IgD-negative memory B cell (primary cell): ENCODE results near the gene MEG3. TPM values are rescaled to one million over a fixed set of nuclear protein-coding genes. Genes with fewer than 3 reads are reported as not detected.

Experiments
- H3K27ac Mint-ChIP-seq, 3 donors: one replicate each; pipeline ENCODE4 v1.8.0; 2020 to 2022; ENCODE audit warnings: mild to moderate bottlenecking in 3 of 3, mixed read lengths in 3 of 3, moderate library complexity in 1 of 3
- H3K27me3 Mint-ChIP-seq: one replicate; pipeline ENCODE4 v1.8.0; 2021; ENCODE audit warnings: mixed read lengths
- H3K36me3 Mint-ChIP-seq: one replicate; pipeline ENCODE4 v1.8.0; 2020; ENCODE audit warnings: mild to moderate bottlenecking, mixed read lengths
- H3K4me1 Mint-ChIP-seq, 3 donors: one replicate each; pipeline ENCODE4 v1.8.0; 2020 to 2022; ENCODE audit warnings: mixed read lengths in 3 of 3, mild to moderate bottlenecking in 1 of 3
- H3K4me3 Mint-ChIP-seq, 4 donors: one replicate each; pipeline ENCODE4 v1.8.0; 2020 to 2022; ENCODE audit warnings: mild to moderate bottlenecking in 4 of 4, mixed read lengths in 4 of 4, moderate library complexity in 3 of 4
- H3K9me3 Mint-ChIP-seq, 3 donors: one replicate each; pipeline ENCODE4 v1.8.0; 2020 to 2021; ENCODE audit warnings: mixed read lengths in 3 of 3, mild to moderate bottlenecking in 1 of 3
- polyA plus RNA-seq: library from polyadenylated mRNA; unstranded; fragments of 300-500 nt; fragmentation: Illumina TruSeq; gene quantifications from one replicate; pipeline ENCODE4 v1.2.3, GENCODE V29; 2021

Gene MEG3
- polyA plus RNA-seq, 1 donor from 2014 or later: not detected

DNA sequence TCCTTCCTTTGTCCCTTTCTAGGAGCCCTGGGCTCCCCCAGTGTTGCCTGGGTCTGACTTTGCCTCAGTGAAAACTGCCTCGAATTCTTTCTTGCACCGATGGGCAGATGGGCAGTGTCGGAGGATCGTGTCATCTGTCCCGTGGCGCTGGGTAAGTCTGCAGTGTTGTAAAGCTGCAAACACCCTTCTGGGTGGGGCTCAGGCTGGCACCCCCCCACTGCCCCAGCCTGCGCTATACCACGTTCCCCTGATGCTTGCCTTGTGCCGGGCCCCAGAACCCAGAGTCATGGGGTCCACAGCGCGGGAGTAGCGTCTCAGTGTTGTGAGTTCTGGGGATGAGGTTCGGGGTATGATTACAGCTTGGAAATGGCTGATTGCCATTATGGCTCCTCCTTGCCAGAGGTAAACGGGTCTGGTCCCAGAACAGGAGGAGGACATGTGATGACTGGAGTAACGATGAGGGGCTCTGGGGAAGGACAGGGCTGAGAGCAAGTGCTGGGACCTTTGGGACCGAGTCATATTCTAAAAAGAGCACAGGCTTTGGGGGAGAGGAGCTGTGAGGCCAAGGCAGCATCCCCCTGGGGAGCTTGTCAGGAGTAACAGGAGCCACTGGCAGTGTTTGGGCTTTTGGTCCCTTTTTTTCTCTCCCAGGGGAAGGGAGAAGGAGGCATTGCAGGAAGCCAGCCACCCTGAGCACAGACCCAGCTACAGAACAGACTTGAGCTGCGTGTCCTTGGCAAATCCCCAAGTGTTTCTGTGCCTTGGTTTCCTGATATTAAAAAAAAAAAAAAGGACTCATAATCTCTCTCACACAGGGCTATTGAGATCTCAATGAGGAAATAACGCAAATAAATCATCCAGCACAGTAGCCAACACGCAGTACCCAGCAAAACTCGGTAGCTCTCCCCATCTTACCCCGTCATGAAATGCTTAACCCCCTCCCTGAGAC is 73.3 kb downstream of the MEG3 start:
- no peak overlapping the region for H3K27ac Mint-ChIP-seq
- peaks cover 0 to 2% (median 0%) of the 10 kb centered on the region in 3 donors for H3K9me3 Mint-ChIP-seq

GRCh38 chr14:100899884-100900771 is 74.2 kb downstream of the MEG3 start:
- Mint-ChIP-seq H3K27me3 (peaks cover 42% of the 10 kb centered on the region), H3K4me3 (no peak overlapping the region), H3K4me1 (no peaks in the 10 kb centered on the region), H3K27ac (no peak overlapping the region), H3K9me3 (peaks cover 0 to 2% (median 0%) of the 10 kb centered on the region in 3 donors), H3K36me3 (no peaks in the 10 kb centered on the region)

More for the DNA sequence above, 73.3 kb downstream of the MEG3 start:
- H3K27me3 Mint-ChIP-seq: peaks cover 38% of the 10 kb centered on the region
- H3K4me3 Mint-ChIP-seq: no peak overlapping the region
- H3K36me3 Mint-ChIP-seq: no peaks in the 10 kb centered on the region
- no peaks in the 10 kb centered on the region for H3K4me1 Mint-ChIP-seq

- H3K27me3 Mint-ChIP-seq: peaks cover 39% of the 10 kb centered on the region
- no peaks in the 10 kb centered on the region for H3K9me3 Mint-ChIP-seq
- no peaks in the 10 kb centered on the region for H3K36me3 Mint-ChIP-seq
- H3K4me1 Mint-ChIP-seq: no peaks in the 10 kb centered on the region
- H3K4me3 Mint-ChIP-seq: no peak overlapping the region
- H3K27ac Mint-ChIP-seq: no peak overlapping the region
Observed at GRCh38 chr14:100900837-100901390, 75.0 kb downstream of the MEG3 start.

GRCh38 chr14:100901391-100902183 is 75.7 kb downstream of the MEG3 start:
- peaks cover 39% of the 10 kb centered on the region for H3K27me3 Mint-ChIP-seq
- H3K9me3 Mint-ChIP-seq: no peaks in the 10 kb centered on the region
- peak overlapping the region in 1 of 4 donors; percentile 34 for H3K4me3 Mint-ChIP-seq
- H3K27ac Mint-ChIP-seq: no peak overlapping the region
- H3K4me1 Mint-ChIP-seq: no peaks in the 10 kb centered on the region
- no peaks in the 10 kb centered on the region for H3K36me3 Mint-ChIP-seq

- Mint-ChIP-seq H3K4me1 (no peaks in the 10 kb centered on the region), H3K4me3 (peak overlapping the region in 1 of 4 donors; percentile 34), H3K36me3 (no peaks in the 10 kb centered on the region), H3K27ac (no peak overlapping the region), H3K27me3 (peaks cover 37% of the 10 kb centered on the region), H3K9me3 (no peaks in the 10 kb centered on the region)
Observed at GRCh38 chr14:100902295-100903133, 76.6 kb downstream of the MEG3 start.

GRCh38 chr14:100903134-100903468 is 77.2 kb downstream of the MEG3 start:
- Mint-ChIP-seq H3K4me3 (no peak overlapping the region), H3K4me1 (no peaks in the 10 kb centered on the region), H3K36me3 (no peaks in the 10 kb centered on the region), H3K9me3 (no peaks in the 10 kb centered on the region), H3K27ac (no peak overlapping the region), H3K27me3 (peaks cover 37% of the 10 kb centered on the region)

DNA sequence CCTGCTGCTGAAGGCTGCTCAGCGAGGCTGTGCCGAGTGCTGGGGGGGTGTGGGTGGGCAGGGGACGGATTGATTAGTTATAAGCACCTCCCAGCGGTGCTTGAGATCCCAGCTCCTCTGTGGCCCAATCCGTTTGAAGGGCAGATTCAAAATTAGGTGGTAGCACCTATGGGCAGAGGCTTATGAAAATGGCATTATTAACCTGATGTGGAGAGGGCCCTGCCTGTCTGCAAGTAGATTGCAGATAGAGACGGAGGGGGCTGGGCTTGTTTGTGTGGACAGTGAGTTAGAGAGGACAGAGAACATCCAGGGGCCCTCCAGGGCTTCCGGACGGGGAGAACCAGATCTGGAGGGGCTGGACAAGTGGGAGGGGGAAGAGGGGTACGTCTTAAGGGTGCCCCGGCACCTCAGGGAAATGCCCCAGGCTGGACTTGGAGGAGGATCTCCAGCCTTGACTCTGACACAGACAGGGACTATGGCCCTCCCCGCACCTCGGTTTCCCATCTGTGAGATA is 77.8 kb downstream of the MEG3 start, which contains the start of gene RTL1:
RTL1 (minus strand) TSS at position 51 of the 514 bp plus-strand sequence. CDS start 18,934 bp downstream, outside the sequence.
- Mint-ChIP-seq H3K27ac (no peak within 1 kb of the TSS), H3K4me1 (no peaks in the 10 kb centered on the region), H3K4me3 (no peak within 1 kb of the TSS), H3K36me3 (no peaks in the 10 kb centered on the region), H3K9me3 (no peaks in the 10 kb centered on the region), H3K27me3 (peaks cover 36% of the 10 kb centered on the region)

- H3K36me3 Mint-ChIP-seq: no peaks in the 10 kb centered on the region
- H3K4me3 Mint-ChIP-seq: no peak overlapping the region
- peaks cover 30% of the 10 kb centered on the region for H3K27me3 Mint-ChIP-seq
Observed at GRCh38 chr14:100904307-100905087, 78.6 kb downstream of the MEG3 start.

GRCh38 chr14:100905166-100905565 is 79.2 kb downstream of the MEG3 start:
- H3K27me3 Mint-ChIP-seq: peaks cover 24% of the 10 kb centered on the region
- H3K4me3 Mint-ChIP-seq: no peak overlapping the region
- H3K27ac Mint-ChIP-seq: no peak overlapping the region
- no peaks in the 10 kb centered on the region for H3K9me3 Mint-ChIP-seq
- no peaks in the 10 kb centered on the region for H3K4me1 Mint-ChIP-seq
- H3K36me3 Mint-ChIP-seq: no peaks in the 10 kb centered on the region

More at GRCh38 chr14:100904307-100905087, 78.6 kb downstream of the MEG3 start:
- Mint-ChIP-seq H3K9me3 (no peaks in the 10 kb centered on the region), H3K27ac (no peak overlapping the region), H3K4me1 (no peaks in the 10 kb centered on the region)

- H3K9me3 Mint-ChIP-seq: no peaks in the 10 kb centered on the region
- no peaks in the 10 kb centered on the region for H3K36me3 Mint-ChIP-seq
- H3K4me3 Mint-ChIP-seq: no peak overlapping the region
- no peaks in the 10 kb centered on the region for H3K4me1 Mint-ChIP-seq
- H3K27me3 Mint-ChIP-seq: peaks cover 16% of the 10 kb centered on the region
- H3K27ac Mint-ChIP-seq: no peak overlapping the region
Observed at GRCh38 chr14:100906420-100906819, 80.5 kb downstream of the MEG3 start.

- Mint-ChIP-seq H3K4me3 (no peak overlapping the region), H3K27me3 (peaks cover 14% of the 10 kb centered on the region), H3K36me3 (no peaks in the 10 kb centered on the region), H3K4me1 (no peaks in the 10 kb centered on the region), H3K27ac (no peak overlapping the region), H3K9me3 (no peaks in the 10 kb centered on the region)
Observed at GRCh38 chr14:100907240-100907639, 81.3 kb downstream of the MEG3 start.

DNA sequence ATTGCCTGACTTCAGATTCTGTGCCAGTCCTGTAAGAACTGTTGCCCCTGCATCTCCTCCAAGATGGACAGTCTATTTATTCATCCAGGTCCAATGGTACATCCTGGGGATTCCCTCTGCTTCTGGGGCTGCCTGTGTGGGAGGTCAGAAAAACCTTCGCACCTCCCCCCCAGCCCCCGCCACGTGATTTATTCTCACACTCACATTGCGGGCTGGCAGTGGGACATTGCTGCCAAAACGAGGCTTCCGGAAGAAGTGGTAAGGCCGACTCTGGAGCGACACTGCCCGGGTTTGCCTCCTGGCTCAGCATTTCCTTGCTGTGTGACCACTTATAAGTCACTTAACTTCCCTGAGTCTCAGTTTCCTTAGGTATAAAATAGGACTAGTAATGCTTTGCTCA is 83.5 kb downstream of the MEG3 start:
- Mint-ChIP-seq H3K36me3 (no peaks in the 10 kb centered on the region), H3K27ac (peak overlapping the region in 1 of 3 donors; percentile 6), H3K4me3 (no peak overlapping the region), H3K27me3 (peaks cover 3% of the 10 kb centered on the region), H3K4me1 (no peaks in the 10 kb centered on the region), H3K9me3 (no peaks in the 10 kb centered on the region)
